Activated naive CD8-positive, alpha-beta T cell treated with anti-CD3 and anti-CD28 coated beads, Interleukin-2, amount 10 ng/mL, durations not matched to agents 7 days and 5 days (primary cell): Measurements from ENCODE around the gene RAPSN. TPM values are rescaled to one million over a fixed set of nuclear protein-coding genes. Genes with fewer than 3 reads are reported as not detected.
A peak's percentile ranks its signal among the peaks of the same experiment; 100 is the strongest.

Source experiments
- ATAC-seq: fragments of 150-1000 bp; cut with Tn5 transposase; one replicate; pipeline ENCODE4 v1.10.0; 2021; ENCODE audit warnings: low read depth, moderate library complexity
- POLR2A ChIA-PET: fragments of 350-600 bp; sonication (Branson Sonifier 250); formaldehyde crosslinking; loops from one replicate; lab custom pipeline; 2021; ENCODE audit warnings: antibody characterized with exemption; lab: Charles Lee
- DNase-seq: peaks from one replicate; pipeline ENCODE4 v3.0.0; 2021
- H3K27ac Mint-ChIP-seq: one replicate; pipeline ENCODE4 v1.8.0; 2022; ENCODE audit warnings: mild to moderate bottlenecking, mixed read lengths
- H3K27me3 Mint-ChIP-seq: one replicate; pipeline ENCODE4 v1.8.0; 2022; ENCODE audit warnings: mild to moderate bottlenecking, moderate library complexity, mixed read lengths
- H3K36me3 Mint-ChIP-seq: one replicate; pipeline ENCODE4 v1.8.0; 2021; ENCODE audit warnings: mild to moderate bottlenecking, mixed read lengths
- H3K4me1 Mint-ChIP-seq: one replicate; pipeline ENCODE4 v1.8.0; 2021; ENCODE audit warnings: mixed read lengths
- H3K4me3 Mint-ChIP-seq: one replicate; pipeline ENCODE4 v1.8.0; 2022; ENCODE audit warnings: mild to moderate bottlenecking, moderate library complexity, mixed read lengths
- H3K9me3 Mint-ChIP-seq: one replicate; pipeline ENCODE4 v1.8.0; 2021; ENCODE audit warnings: mixed read lengths
- total RNA-seq, 2 experiments: library from RNA; stranded (reverse); gene quantifications; one replicate each; pipeline ENCODE4 v1.2.3, GENCODE V29; 2021

RAPSN gene
- total RNA-seq, 2 experiments from 2014 or later = 0.42 to 0.91 TPM

DNA sequence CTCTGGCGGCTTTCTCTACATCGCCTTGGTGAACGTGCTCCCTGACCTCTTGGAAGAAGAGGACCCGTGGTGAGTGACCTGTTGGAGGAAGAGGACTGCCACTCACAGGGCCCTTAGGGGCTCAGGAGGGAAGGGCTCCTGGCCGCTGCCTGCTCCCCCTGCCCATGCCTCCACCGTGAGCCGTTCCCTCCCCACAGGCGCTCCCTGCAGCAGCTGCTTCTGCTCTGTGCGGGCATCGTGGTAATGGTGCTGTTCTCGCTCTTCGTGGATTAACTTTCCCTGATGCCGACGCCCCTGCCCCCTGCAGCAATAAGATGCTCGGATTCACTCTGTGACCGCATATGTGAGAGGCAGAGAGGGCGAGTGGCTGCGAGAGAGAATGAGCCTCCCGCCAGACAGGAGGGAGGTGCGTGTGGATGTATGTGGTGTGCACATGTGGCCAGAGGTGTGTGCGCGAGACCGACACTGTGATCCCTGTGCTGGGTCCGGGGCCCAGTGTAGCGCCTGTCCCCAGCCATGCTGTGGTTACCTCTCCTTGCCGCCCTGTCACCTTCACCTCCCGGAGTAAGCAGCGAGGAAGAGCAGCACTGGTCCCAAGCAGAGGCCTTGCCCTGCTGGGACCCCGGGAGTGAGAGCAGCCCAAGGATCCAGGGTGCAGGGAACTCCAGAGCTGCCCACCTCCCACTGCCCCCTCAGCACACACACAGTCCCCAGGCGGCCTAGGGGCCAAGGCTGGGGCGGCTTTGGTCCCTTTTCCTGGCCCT lies 33.7 kb downstream of the RAPSN start:
- DNase-seq = no peak
- Mint-ChIP-seq H3K4me1 (peaks cover 5% of the 10 kb centered on the region), H3K27me3 (no peaks in the 10 kb centered on the region), H3K36me3 (peaks cover 23% of the 10 kb centered on the region), H3K9me3 (no peaks in the 10 kb centered on the region), H3K4me3 (no peak overlapping the region), H3K27ac (no peak overlapping the region)
- POLR2A ChIA-PET = interaction anchor here (0.6 to 0.8 kb wide), 2 partner anchors 11 to 39 kb away, joined by 4 read pairs; partner anchors contain the start of gene PSMC3
- no peak for ATAC-seq

DNA sequence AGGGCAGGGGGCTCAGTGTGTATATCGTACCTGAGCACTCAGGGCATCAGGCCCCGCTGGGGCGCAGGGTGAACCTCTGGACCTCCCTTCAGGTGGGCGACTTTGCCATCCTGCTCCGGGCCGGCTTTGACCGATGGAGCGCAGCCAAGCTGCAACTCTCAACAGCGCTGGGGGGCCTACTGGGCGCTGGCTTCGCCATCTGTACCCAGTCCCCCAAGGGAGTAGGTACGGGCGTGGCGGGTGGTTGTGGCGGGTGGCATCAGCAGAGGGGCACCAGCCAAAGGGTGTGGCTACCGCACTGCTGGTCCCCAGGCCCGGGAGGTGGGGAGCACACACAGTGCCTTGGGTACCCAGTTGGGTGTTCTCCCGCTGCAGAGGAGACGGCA lies 34.3 kb downstream of the RAPSN start:
- Mint-ChIP-seq H3K4me1 (peaks cover 5% of the 10 kb centered on the region), H3K36me3 (peaks cover 19% of the 10 kb centered on the region), H3K9me3 (no peaks in the 10 kb centered on the region), H3K27ac (no peak overlapping the region), H3K4me3 (no peak overlapping the region), H3K27me3 (no peaks in the 10 kb centered on the region)
- ATAC-seq (no peak), DNase-seq (no peak)
- POLR2A ChIA-PET = interaction anchor here (0.6 kb wide), 1 partner anchor 40 kb away, joined by 4 read pairs; no protein-coding TSS in a partner anchor

DNA sequence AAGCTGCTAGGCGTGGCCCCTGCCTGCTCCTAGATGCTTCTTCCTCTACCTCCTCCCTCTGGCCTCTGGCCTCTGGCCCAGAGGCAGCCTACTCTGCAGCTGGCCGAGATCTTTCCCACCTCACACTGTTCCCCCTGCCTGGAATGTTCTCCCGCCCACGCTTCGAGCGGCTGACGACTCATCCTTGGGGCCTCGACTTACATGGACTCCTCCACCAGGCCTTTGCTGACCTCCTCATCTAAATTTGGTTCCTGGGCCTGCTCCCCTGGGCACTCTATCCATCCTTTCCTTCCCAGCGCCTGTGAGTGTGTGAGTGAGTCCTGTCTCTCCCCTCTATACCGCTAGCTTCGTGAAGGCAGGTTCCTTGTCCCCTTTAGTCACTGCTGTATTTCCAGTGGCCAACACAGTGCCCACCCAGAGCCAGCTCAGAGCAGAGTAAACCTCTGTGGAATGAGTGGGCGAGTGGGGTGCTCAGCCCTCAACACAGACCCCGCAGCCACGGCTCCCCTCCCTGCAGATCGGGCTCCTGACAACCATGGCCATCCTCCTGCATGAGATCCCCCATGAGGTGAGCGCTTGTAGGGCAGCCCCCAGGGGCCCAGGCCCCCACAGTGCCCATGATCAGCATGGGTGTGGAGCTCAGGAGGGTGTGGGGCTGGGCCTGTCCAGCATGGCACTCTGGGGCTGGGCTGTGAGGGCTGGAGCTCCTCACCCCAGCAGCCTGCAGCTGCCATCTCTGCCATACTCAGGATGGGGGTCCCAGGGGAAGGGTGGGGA lies 34.8 kb downstream of the RAPSN start:
- Mint-ChIP-seq H3K9me3 (no peaks in the 10 kb centered on the region), H3K4me1 (peaks cover 5% of the 10 kb centered on the region), H3K27ac (peak overlapping the region; percentile 25), H3K4me3 (no peak overlapping the region), H3K36me3 (peaks cover 18% of the 10 kb centered on the region), H3K27me3 (no peaks in the 10 kb centered on the region)
- POLR2A ChIA-PET = interaction anchor here (0.6 kb wide), 1 partner anchor 40 kb away, joined by 4 read pairs; no protein-coding TSS in a partner anchor
- no peak for DNase-seq
- ATAC-seq = no peak

DNA sequence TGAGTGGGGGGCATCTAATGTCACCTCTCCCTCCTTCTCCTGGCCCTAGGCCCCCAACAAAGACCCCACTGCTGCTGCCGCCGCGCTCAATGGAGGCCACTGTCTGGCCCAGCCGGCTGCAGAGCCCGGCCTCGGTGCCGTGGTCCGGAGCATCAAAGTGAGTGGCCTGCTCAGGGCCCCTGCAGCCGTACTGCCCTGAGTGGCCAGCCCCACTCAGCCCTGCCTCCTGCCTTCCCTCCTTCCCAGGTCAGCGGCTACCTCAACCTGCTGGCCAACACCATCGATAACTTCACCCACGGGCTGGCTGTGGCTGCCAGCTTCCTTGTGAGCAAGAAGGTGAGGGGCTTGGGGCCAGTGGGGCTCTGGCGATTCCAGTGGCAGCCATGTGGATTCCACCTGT lies 35.6 kb downstream of the RAPSN start:
- no peak for DNase-seq
- Mint-ChIP-seq H3K27me3 (no peaks in the 10 kb centered on the region), H3K36me3 (peaks cover 14% of the 10 kb centered on the region), H3K9me3 (no peaks in the 10 kb centered on the region), H3K4me1 (peaks cover 5% of the 10 kb centered on the region), H3K4me3 (no peak overlapping the region), H3K27ac (no peak overlapping the region)
- POLR2A ChIA-PET = interaction anchor here (0.7 kb wide), 1 partner anchor 924 kb away, joined by 3 read pairs; no protein-coding TSS in a partner anchor
- no peak for ATAC-seq

DNA sequence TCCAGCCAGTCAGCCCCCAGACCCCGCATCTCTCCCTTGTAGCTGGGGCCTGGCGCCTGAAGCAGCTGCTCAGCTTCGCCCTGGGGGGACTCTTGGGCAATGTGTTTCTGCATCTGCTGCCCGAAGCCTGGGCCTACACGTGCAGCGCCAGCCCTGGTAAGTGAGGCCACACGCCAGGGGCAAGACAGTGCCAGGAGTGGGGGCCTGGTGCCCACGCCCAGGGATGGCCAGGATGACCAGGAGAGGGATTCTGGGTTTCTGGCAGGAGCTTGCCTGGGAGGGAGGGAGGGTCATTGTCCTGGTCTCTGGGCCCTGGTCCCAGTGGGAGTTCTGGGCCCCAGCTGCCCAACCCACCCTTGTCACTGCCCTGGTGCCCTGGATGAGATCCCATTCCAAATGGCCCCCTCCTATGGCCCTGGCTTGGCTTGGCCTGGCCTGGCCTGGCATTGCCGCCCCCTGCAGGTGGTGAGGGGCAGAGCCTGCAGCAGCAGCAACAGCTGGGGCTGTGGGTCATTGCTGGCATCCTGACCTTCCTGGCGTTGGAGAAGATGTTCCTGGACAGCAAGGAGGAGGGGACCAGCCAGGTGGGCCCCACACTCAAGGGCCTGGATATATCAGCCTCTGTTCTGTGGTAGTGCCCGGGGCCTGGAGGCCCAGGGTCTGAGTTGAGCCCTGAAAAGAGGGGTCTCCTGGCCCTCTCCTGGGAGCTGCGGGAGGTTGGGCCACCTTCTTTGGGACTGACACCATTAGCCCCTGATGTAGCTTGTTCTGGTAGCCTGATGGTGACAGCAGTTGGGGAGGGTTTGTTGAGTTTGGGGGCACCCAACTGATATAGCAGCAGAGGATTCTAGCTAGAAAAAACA lies 36.8 kb downstream of the RAPSN start:
- POLR2A ChIA-PET = interaction anchor here (0.7 to 3.3 kb wide), 4 partner anchors 13 to 922 kb away, joined by 3 to 22 read pairs (median 5); partner anchors contain the start of gene PSMC3
- Mint-ChIP-seq H3K36me3 (peaks cover 8% of the 10 kb centered on the region), H3K27me3 (no peaks in the 10 kb centered on the region), H3K4me3 (no peak overlapping the region), H3K9me3 (no peaks in the 10 kb centered on the region), H3K27ac (no peak overlapping the region), H3K4me1 (peaks cover 9% of the 10 kb centered on the region)
- ATAC-seq (no peak), DNase-seq (peak; percentile 77)

DNA sequence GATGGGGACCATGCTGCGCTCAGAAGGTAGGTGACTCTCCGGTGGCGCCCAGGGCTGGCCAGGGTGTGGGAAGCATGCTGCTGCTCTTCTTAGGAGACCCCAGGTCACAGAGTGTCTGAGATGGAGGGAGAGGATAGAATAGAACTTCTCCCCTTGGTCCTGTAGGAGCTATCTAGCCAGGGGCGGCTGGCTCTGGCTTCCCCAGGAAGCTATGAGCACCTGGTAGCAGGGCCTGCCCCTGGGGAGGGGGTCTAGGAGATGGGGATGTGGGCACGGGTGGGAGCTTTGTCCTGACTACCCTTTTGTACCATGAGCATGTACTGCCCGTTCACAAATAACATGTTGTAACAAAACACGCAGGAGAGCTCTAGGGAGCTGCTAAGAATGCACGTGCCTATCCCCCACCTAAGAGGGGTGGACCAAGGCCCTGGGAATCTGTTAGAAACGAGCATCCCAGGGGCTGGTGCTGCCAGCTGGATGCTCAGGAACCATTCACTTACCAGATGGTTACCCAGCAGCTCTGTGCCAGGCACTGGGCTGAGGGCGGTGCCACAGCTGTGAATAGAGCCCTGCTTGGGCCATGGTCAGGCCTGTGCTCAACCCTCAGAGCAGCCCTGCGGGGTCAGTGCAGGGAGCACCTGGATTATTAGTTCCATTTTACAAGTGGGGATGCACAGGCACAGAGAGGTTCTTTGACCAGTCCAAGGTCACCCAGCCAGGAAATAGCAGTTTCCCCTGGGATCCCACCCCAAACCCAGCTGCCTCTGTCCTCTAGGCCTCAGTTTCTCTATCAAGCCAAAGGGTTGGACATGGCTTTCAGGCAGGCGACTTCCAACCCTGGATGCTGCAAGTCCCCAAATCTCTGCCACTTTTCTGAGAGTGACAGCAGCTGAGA lies 38.3 kb downstream of the RAPSN start:
- H3K27ac Mint-ChIP-seq = no peak overlapping the region
- no peaks in the 10 kb centered on the region for H3K27me3 Mint-ChIP-seq
- H3K4me1 Mint-ChIP-seq = peaks cover 11% of the 10 kb centered on the region
- DNase-seq (no peak), ATAC-seq (no peak)
- POLR2A ChIA-PET = interaction anchor here (0.6 to 3.3 kb wide), 2 partner anchors 15 to 23 kb away, joined by 3 to 22 read pairs; partner anchors contain the start of gene PSMC3
- H3K9me3 Mint-ChIP-seq = no peaks in the 10 kb centered on the region
- no peak overlapping the region for H3K4me3 Mint-ChIP-seq
- H3K36me3 Mint-ChIP-seq = peaks cover 8% of the 10 kb centered on the region

DNA sequence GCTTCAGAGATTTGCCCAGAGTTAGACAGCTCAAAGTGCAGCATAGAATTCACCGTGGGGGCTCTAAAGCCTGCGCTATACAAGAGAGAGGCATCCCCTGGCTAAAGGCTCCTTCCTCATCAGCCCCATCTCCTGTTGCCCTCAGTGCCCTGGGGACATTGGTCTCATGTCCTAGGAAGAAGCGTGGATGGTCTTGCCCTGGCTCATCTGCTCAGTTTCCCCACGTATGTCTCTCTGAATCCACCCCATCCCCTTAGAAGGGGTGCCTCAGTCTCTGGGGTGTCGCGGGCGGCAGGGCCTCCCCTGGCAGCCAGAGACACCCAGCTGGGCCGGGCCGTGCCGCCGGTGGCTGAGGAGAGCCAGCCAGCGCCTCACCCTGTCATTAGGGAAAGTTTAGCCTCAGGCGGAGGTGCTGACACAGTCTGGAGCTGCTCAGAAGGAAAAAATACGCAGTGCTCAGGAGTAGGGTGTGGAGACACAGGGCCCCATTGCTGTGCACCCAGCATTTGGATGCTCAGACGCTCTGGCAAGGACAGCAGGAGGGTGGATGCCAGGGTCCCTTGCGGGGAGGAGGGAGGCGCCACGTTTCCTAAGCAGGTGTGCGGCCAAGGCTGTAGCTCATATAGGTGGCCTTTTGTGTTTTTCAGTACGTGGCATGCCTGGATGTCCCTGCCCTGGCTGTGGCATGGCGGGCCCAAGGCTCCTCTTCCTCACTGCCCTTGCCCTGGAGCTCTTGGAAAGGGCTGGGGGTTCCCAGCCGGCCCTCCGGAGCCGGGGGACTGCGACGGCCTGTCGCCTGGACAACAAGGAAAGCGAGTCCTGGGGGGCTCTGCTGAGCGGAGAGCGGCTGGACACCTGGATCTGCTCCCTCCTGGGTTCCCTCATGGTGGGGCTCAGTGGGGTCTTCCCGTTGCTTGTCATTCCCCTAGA lies 39.2 kb downstream of the RAPSN start:
- peak overlapping the region; percentile 96 for H3K27ac Mint-ChIP-seq
- H3K4me3 Mint-ChIP-seq = peak overlapping the region; percentile 97
- ATAC-seq (no peak), DNase-seq (no peak)
- POLR2A ChIA-PET = interaction anchor here (0.5 to 3.3 kb wide), 6 partner anchors 10 to 440 kb away, joined by 3 to 22 read pairs (median 5); partner anchors contain the start of gene PSMC3
- H3K36me3 Mint-ChIP-seq = peaks cover 8% of the 10 kb centered on the region
- H3K4me1 Mint-ChIP-seq = peaks cover 12% of the 10 kb centered on the region
- H3K9me3 Mint-ChIP-seq = no peaks in the 10 kb centered on the region
- no peaks in the 10 kb centered on the region for H3K27me3 Mint-ChIP-seq

DNA sequence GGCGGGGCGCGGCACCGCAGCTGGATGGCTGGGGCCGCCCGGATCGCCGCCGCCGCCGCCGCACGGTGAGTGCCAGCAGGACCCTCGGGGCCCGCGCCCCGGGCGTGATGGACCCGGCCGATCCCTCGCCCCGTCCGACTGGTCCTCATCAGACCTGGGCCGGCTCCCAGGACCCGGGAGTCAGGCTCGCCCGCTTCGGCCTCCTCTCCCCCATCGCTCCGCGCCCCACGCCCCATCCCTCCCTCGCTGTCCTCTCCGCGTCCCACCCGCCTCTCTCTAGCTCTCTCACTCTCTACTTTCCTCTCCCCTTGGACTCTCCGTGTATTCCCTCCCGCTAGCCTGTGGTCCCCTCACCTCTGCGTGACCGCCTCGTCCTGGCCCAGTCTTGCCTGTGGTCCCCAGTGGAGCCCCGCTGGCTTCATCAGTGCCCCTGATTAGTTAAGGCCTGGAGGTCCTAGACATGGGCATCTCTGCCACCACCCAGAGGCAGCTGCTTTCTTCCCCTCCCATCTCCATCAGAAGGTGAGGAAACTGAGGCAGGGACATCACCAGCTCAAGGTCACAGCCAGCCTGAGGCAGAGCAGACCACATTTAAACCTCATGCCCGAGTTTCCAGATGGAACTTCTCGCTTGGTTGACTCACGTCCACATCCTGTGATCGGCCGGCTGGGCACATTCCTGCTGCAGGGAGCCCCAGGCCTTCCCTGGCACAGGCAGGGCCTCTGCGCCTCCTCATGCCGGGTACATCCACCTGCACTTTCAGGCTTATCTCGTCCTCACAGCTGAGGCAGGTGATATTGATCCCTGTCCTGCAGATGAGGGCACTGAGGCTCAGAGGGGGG lies 40.1 kb downstream of the RAPSN start:
- H3K36me3 Mint-ChIP-seq = peaks cover 4% of the 10 kb centered on the region
- H3K4me3 Mint-ChIP-seq = peak overlapping the region; percentile 97
- POLR2A ChIA-PET = interaction anchor here (0.6 to 1.6 kb wide), 7 partner anchors 9 to 441 kb away, joined by 3 to 9 read pairs (median 5); partner anchors contain the start of genes DDB2 and PSMC3
- H3K9me3 Mint-ChIP-seq = no peaks in the 10 kb centered on the region
- ATAC-seq (no peak), DNase-seq (no peak)
- H3K27ac Mint-ChIP-seq = peak overlapping the region; percentile 96
- H3K27me3 Mint-ChIP-seq = no peaks in the 10 kb centered on the region
- peaks cover 12% of the 10 kb centered on the region for H3K4me1 Mint-ChIP-seq

DNA sequence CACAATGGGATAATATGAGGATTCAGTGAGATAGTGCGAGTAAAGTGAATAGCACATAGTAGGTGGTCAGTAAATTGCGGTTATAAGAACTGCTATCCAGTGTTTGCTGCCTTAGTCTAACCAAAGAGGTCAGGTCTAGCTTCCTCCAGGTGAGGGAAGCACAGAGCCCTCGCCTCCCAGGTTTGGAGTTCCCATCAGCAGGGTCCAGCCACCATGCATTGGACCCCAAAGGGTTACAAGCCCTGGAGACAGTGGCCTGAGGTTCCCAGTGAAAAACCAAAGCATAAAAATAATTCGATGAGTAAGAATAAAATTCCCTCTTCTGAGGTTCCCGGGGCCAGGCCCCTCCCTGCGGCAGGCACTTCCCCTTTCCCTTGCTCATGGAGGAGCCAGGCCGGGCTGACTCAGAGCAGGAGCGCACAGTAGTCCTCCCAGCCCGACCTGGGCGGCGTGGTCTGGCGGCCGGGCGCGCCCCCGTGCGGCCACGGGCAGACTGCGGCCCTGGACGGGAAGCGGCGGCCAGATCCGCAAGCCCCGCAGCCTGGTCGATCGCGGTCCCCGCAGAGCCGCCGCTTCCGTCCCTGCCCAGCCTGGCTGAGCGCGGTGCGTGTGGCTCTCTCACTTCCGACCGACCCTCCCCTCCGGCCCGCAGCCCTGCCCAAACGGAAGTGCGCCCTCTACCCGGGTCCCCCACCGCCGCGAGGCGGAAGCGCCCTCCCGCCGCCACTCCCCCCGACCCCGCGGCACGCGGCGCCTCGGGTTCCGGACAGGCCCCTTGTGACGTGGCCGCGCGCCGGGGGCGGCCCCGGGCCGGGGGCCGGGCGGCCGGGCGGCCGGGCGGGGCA lies 41.0 kb downstream of the RAPSN start, which contains the start of gene SLC39A13:
Gene SLC39A13, plus strand, starts transcription at position 845 of the 845 bp plus-strand sequence. CDS start 1,505 bp downstream, outside the sequence.
- POLR2A ChIA-PET = interaction anchor here (0.6 to 1.6 kb wide), 7 partner anchors 8 to 193 kb away, joined by 3 to 6 read pairs (median 5); partner anchors contain the start of gene DDB2
- peak within 1 kb of the TSS; percentile 97 for H3K4me3 Mint-ChIP-seq
- no peaks in the 10 kb centered on the region for H3K36me3 Mint-ChIP-seq
- H3K27ac Mint-ChIP-seq = peak within 1 kb of the TSS; percentile 96
- peak; percentile 80 for ATAC-seq
- no peaks in the 10 kb centered on the region for H3K9me3 Mint-ChIP-seq
- H3K4me1 Mint-ChIP-seq = peaks cover 12% of the 10 kb centered on the region
- no peaks in the 10 kb centered on the region for H3K27me3 Mint-ChIP-seq
- DNase-seq = peak; percentile 98
